ENCODE results near the gene ECI1. TPM values are rescaled to one million over a fixed set of nuclear protein-coding genes. Genes with fewer than 3 reads are reported as not detected.
A peak's percentile ranks its signal among the peaks of the same experiment; 100 is the strongest.

Gene ECI1
- total and polyA plus RNA-seq, 2 of the 13 experiments (the other 11 are each of a cell fraction or from before 2014, with no cell fraction given): 82.0 to 102 TPM

- TF ChIP-seq DMAP1 (CRISPR knock-in tag; IDR thresholded peaks at IDR 0.05) (0 out of 2 replicates have a peak, but pooled peaks have one; percentile 5), ZNF451 (CRISPR knock-in tag; IDR thresholded peaks at IDR 0.05) (0 out of 2 replicates have a peak, but pooled peaks have one; percentile 2), ZBTB8A (CRISPR knock-in tag; IDR thresholded peaks at IDR 0.05; ENCODE audit: borderline replicate concordance, low read depth) (no peak), FUBP1 (CRISPR knock-in tag; IDR thresholded peaks at IDR 0.05; ENCODE audit: borderline replicate concordance) (no peak), ZNF670 (CRISPR knock-in tag; IDR thresholded peaks at IDR 0.05; ENCODE audit: borderline replicate concordance) (no peak), ATF5 (CRISPR knock-in tag; IDR thresholded peaks at IDR 0.05; ENCODE audit: low read depth) (no peak), JDP2 (CRISPR knock-in tag; IDR thresholded peaks at IDR 0.05; ENCODE audit: borderline replicate concordance) (no peak), ZMYM2 (CRISPR knock-in tag; IDR thresholded peaks at IDR 0.05) (0 out of 2 replicates have a peak, but pooled peaks have one; percentile 14), KMT2B (CRISPR knock-in tag; IDR thresholded peaks at IDR 0.05) (0 out of 2 replicates have a peak, but pooled peaks have one; percentile 15), ZZZ3 (CRISPR knock-in tag; IDR thresholded peaks at IDR 0.05; ENCODE audit: borderline replicate concordance) (no peak), SNAPC5 (CRISPR knock-in tag; IDR thresholded peaks at IDR 0.05; ENCODE audit: borderline replicate concordance) (0 out of 2 replicates have a peak, but pooled peaks have one; percentile 5), TFE3 (CRISPR knock-in tag; IDR thresholded peaks at IDR 0.05) (0 out of 2 replicates have a peak, but pooled peaks have one; percentile 17), SKIL (CRISPR knock-in tag; IDR thresholded peaks at IDR 0.05; ENCODE audit: borderline replicate concordance) (no peak), SMAD3 (CRISPR knock-in tag; IDR thresholded peaks at IDR 0.05) (0 out of 2 replicates have a peak, but pooled peaks have one; percentile 25), ZSCAN12 (CRISPR knock-in tag; IDR thresholded peaks at IDR 0.05) (0 out of 2 replicates have a peak, but pooled peaks have one; percentile 5), BCL6 (CRISPR knock-in tag; IDR thresholded peaks at IDR 0.05) (0 out of 2 replicates have a peak, but pooled peaks have one; percentile 10), ZNF232 (CRISPR knock-in tag; IDR thresholded peaks at IDR 0.05; ENCODE audit: borderline replicate concordance) (0 out of 2 replicates have a peak, but pooled peaks have one; percentile 1), ZNF432 (CRISPR knock-in tag; IDR thresholded peaks at IDR 0.05; ENCODE audit: borderline replicate concordance) (no peak), ZBTB7A (CRISPR knock-in tag; IDR thresholded peaks at IDR 0.05) (peak; percentile 36; the same call in 1 of the 2 replicates), ELF3 (CRISPR knock-in tag; IDR thresholded peaks at IDR 0.05) (no peak), ZNF503 (CRISPR knock-in tag; IDR thresholded peaks at IDR 0.05) (no peak)
Observed at GRCh38 chr16:2223942-2224486, 27.4 kb downstream of the ECI1 start (continued).

All from HepG2 (cell line).